Stimulated activated CD4-positive, alpha-beta T cell treated with anti-CD3 and anti-CD28 coated beads, Interleukin-15, amount 100 ng/mL, for 24 hours (primary cell): ENCODE measurements around the gene NEURL1.
"Not testable (repeated sequence)": the region's sequence is repeated elsewhere in the genome, so short reads cannot be mapped to it uniquely, and the experiment has no call there.

ENCODE experiments used
- DNase-seq: peaks from one replicate; pipeline ENCODE4 v3.0.0-alpha.2; 2020

The NEURL1 gene

GRCh38 chr10:103495321-103495720 is 1.8 kb downstream of the NEURL1 start:
- DNase-seq: no peak

- no peak for DNase-seq
These were observed 3.8 kb downstream of the NEURL1 start for GRCh38 chr10:103497161-103497915.

DNA sequence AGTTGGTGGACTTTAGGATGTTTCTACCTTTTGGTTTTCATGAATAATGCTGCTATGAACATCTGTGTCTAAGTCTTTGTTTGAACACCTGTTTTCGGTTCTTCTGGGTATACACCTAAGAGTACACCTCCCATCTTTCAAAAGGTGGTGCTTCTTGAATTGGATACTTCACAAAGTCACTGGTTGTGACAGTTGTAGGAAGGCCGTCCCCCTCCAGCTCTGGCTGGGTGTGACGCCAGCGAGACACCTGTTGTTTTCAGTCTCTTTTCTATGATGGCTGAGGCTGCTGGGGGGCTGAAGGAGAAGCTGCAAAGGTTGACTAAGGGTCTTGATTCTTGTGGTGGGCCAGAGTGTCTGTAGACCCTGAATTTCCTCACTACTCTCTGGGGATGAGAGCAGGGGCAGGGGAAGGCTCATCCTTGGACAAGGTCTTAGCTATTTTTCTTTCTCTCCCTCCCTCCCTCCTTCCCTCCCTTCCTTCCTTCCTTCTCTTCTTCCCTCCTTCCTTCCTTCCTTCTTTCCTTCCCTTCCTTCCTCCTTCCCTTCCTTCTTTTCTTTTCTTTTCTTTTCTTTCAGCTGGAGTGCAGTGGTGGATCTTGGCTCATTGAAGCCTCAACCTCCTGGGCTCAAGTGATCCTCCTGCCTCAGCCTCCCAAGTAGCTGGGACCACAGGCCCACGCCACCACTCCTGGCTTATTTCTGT is 5.6 kb downstream of the NEURL1 start:
- no peak for DNase-seq

DNA sequence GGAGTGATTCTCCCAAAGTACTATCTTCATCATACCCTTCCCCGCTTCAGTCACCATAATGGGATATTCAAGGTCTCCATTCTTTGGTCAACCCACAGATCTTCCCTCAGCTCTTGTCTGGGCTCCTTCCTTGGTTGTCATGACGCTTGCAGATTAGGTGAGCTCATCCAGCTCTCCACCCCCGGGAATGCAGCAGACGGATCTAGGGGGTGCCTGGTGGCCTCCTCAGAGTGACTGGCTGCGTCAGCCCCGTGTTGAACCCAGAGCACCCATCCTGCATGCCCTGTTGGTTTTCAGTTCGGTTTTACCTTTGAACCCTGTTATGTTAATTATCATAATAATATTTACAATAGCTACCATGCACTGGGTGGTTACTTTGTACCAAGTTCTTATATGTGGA is 6.4 kb downstream of the NEURL1 start:
- DNase-seq: no peak

GRCh38 chr10:103500481-103500880 is 7.0 kb downstream of the NEURL1 start:
- DNase-seq: peak; percentile 15

- no peak for DNase-seq
These were observed 7.7 kb downstream of the NEURL1 start for GRCh38 chr10:103501186-103501585.

DNA sequence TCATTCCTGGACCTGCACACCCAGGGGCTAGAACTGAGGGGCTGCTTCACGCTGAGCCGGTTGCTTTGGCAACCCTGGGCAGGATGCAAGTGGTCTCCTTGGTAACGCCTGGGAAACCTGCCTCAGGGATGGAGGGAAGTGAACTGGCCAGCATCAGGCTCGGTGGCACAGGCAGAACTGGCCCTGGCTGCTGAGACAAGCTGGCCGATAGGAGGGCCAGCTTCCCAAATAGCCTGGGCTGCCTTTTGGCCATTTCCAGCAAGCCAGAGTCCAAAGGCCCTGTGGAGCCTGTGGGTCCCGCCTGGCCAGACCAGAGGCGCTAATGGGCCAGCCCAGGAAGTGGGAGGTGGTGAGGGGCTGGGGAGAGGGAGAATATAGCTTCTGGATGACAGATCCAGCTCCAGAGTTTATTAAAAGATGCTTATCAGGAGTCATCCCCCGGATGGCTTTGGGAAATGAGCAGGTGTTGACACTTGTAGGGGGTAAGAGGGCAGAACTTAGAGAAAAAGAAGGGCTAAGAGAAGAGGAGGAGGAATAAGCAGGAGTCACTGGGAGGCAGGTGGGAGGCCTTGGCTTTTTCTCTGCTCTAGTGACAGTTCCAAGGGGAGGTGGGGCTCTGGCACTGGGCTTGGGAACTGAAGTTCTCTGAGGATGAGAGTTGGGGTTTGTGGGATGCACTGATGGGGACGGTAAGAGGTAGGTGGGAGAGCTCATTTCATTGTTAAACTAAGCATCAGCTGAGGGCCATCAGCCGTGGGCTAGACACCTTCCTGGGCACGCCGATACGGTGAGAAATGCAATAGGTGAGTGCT is 9.6 kb downstream of the NEURL1 start:
- no peak for DNase-seq

- not testable (repeated sequence) for DNase-seq
These were observed 10.3 kb downstream of the NEURL1 start for GRCh38 chr10:103503777-103504176.

DNA sequence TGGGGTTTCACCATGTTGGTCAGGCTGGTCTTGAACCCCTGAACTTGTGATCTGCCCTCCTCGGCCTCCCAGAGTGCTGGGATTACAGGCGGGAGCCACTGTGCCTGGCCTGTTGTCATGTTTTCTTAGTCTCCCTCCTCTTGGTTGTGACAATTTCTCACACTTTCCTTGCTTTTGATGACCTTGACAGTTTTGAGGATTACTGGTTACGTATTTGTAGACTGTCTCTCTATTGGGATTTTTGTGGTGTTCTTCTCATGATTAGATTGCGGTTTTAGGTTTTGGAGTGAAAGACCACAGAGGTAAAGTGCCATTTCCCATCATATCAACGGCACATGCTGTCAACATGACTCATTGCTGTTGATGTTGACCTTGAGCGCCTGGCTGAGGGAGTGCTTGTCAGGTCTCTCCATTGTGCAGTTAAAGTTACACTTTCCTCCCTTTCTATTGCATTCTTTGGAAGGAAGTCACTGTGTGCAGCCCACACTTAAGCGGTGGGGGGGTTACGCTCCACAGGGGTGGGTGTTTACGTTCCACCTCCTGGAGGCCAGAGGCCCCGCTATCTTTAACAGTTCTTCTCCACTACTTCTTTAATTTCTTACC is 10.8 kb downstream of the NEURL1 start:
- DNase-seq: peak; percentile 71

DNA sequence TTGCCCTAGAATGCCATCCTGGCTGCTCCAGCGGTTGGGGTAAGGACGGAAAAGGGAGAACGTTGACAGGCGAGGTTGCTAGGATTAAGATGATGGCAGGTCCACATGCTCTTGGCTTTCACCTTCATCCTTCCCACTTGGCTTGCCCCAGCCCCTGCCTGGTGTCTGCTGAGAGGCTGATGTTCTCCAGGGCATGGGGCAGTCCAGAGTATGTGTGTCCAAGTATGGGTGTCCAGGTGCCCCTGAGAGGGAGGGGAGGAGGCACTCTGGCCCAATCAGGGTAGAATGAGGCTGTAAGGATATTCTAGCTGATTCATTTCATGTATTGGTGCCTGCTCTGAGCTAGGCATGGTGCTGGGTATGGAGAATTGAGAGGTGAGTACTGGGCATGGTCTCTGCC is 12.6 kb downstream of the NEURL1 start:
- DNase-seq: no peak

DNA sequence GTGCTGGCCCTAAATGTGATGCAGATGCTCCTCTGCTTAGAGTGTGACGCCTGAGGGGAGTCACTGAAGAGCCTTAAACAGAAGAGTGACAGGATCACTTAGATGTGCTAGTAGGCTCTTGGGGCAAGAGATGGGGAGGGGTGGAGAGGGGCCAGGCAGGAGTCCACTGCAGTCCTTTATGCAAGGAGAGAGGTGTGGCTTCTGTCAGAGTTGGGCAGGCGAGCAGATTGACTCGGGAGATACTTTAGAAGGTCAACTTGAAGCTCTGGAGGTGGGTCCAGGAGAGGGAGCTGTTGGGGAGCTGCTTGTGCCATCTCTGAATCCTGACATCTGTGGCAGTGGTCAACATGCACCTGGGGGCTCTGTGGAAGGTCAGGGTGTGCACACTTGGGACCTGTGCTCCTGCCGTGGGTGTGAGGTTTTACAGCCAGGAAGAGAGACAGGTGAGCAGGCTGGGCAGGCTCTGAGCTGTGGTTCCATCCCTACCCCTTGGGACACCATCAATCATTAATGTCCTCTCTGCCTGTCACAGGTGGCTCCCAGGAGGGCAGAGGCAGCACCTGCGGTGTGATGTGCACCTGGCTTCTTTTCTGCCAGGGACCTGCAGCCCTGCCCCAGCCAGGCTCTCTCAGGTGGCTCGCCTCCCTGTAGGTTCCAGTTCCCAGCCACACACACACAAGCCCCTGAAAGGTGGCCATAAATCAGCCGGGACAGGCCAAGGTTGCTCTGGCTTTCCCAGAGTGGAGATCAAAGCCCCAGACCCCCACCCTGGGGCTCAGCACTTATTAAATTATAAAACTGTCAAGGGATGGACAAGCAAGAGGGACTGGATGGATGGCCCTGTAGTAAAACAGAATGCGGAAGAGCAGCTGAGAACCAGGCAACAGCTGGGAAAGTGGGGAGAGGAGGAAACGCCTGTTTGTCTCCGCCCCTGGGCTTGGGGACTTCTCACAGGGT is 14.0 kb downstream of the NEURL1 start:
- no peak for DNase-seq

DNA sequence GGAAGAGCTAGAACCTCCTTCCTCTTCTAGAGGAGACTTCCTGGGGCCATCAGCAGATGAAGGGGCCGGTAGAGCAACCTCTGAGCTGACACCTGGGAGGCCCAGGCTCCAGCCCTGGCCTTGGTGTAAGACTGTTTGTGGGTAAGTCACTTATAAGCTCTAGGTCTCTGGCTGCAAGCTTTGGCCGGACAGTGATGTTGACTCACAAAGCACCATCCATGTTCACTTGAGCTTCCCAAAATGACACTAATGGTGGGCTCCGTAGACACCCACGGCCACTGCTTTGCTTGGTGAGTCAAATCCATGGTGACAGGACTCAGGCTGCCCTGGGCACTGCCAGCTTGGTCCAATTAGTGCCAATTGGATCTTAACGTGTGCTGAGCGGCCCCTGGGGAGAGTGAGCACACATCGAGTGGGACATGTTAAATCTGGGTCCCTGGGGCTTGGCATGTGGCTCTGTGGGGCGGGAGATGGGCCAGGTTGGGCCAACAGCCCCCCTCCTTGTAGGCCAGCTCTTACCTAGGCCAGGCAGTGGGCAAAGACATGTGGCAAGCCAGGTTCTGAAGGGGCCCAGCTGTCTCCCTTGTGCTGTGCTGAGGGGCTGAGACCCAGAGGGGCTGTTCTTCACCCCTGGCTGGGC is 16.7 kb downstream of the NEURL1 start:
- DNase-seq: no peak

GRCh38 chr10:103510791-103511752 is 17.6 kb downstream of the NEURL1 start:
- no peak for DNase-seq

DNA sequence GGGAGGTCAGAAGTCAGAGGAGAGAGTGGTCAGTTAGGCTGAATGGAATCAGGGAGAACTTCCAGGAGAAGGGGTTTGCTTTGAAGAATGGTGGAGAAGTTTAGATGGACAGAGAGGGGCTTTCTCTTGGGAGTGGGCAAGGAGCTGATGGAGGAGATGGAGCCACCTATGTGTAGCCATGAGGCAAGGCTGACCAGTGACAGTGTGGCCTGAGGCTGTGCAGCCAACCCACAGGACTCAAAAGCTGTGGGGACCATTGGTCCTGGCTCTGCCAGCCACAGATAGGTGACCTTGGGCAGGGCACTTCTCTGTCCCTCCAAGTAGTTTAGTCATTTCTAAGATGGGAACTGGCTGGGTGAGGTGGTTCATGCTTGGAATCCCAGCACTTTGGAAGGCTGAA is 18.7 kb downstream of the NEURL1 start:
- DNase-seq: no peak

DNA sequence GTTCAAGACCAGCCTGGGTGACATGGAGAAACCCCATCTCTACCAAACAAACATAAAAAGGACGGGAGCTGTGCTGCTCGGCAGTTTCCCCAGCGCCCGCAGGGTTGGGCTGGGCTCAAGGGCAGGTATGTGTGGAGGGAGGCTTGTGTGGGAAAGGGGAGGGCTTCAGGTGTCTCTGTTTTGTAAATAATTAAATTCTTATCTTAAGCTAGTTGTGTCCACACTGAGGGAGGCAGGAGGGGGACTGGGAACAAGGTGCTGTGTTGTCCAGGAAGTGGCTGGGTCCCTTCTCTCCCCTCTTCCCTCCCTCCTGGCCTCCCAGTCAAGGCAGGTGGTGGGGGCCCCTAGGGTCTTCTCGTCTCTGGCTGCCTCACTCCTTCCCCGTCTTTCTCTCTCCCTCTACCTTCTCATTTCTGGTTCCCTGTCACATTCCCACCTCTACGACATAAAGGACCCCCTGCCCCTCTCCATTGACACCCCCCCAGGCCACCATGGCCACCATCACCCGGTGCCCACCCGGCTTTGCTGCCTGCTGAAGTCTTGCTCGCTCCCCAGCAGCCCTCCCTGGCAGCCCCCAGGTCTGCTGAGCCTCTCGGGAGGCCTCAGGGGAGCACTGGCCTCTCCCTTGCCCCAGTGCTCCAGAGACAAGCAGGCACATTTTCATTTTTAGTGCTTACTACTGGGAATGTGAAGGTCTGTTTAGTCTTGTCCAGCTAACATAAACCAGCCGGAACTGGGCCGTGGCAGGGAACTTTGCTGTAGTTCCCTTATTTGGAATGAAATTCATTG is 19.3 kb downstream of the NEURL1 start:
- no peak for DNase-seq

GRCh38 chr10:103513380-103514060 is 20.0 kb downstream of the NEURL1 start:
- DNase-seq: no peak

DNA sequence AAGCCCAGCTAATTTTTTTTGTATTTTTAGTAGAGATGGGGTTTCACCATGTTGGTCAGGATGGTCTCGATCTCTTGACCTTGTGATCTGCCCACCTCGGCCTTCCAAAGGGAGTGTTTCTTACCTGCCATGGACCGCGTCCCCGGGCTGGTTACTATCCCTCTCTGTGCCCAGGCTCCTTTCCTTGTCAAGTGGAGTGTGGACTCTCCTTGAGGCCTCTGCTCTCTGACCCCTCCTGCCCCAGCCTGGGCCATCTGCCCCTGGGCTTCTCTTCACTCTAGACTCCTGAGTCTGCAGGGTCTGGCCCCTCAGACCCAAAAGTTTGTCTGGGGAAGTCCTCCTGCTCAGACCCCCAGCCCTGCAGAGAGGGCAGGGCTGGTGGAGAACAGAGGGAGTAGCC is 20.7 kb downstream of the NEURL1 start:
- DNase-seq: no peak

GRCh38 chr10:103517234-103518085 is 24.0 kb downstream of the NEURL1 start:
- no peak for DNase-seq
